Measurements from ENCODE around the gene ZNF471. TPM values are rescaled to one million over a fixed set of nuclear protein-coding genes. Genes with fewer than 3 reads are reported as not detected.

Gene ZNF471
- total RNA-seq (2021) (1.6 and 2.9 TPM in 2 replicates), Bru-seq, nascent RNA (percentile 43 among the genes with signal in this experiment), BruChase-seq, experiment 1, labeled RNA remaining after a 2-hour chase (percentile 50 among the genes with signal in this experiment), BruChase-seq, experiment 2, labeled RNA remaining after a 6-hour chase (percentile 52 among the genes with signal in this experiment)
- long read RNA-seq, full-length matches to known transcripts = 1 of 4 reads
- long read RNA-seq, partial matches to known transcripts = 0 of 4 reads
- long read RNA-seq, other reads (novel, unspliced or antisense) = 3 of 4 reads

DNA sequence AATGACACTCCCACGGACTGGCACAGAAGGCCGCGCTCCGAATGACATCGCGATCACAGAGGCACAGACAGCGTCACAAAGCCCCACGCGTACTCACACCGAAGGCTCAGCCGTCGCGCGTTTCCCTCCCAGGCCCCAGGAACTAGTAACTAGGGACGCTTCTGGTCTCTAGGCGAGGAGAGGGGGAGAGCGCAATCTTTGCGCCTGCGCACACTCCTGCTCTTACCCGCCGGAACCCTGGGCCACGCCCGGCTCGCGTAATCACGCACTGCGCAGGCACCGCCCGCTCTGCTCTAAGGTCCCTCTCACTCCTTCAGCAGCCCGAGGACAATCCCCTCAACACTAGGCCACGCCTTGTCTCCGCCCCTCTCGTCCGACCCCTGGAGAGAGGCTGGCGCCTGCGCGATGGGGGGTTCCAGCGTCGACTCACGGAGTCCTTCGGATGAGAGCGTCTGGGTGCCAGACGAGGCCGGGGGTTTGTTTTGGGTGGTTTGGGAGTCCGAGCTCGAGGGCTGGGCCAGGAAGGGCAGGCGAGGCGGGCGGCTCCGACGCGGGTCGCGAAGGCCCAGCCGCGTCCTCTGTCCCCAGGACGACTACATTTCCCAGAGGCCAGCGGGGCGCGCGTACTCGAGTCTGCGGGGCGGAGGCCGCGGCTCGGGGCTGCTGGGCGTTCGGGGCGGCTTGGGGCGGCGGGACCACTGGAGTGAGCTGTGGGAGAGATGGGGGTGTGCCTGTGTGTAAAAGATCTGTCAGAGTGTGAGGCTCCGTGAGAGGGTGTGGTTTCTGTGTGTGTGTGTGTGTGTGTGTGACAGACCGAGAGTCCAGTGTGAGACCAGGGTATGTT lies at the start of gene ZNF471:
Gene ZNF471, plus strand, starts transcription at position 410 of the 844 bp plus-strand sequence. CDS start 3,717 bp downstream, outside the sequence.
- DNase-seq (ENCODE audit: low spot score) = peak; percentile 95
- ChIA-PET CTCF (no interaction called here), POLR2A (ENCODE audit: low non-redundant PET) (no interaction called here)
- Histone ChIP-seq H3K4me1 (ENCODE audit: insufficient read depth, low read length, poor library complexity, severe bottlenecking) (no peaks in the 10 kb centered on the region), H3K4me3 (ENCODE audit: low read depth, low read length, poor library complexity, severe bottlenecking) (peak within 1 kb of the TSS; percentile 58), H3K36me3 (ENCODE audit: insufficient read depth, low read length, poor library complexity, severe bottlenecking) (no peaks in the 10 kb centered on the region), H3K27ac (ENCODE audit: low read depth, low read length, poor library complexity, severe bottlenecking) (peak within 1 kb of the TSS; percentile 95), H3K9me3 (ENCODE audit: low read depth, low read length, poor library complexity, severe bottlenecking) (peaks cover 21% of the 10 kb centered on the region), H3K27me3 (replicated peaks; ENCODE audit: insufficient read depth, low read depth, low read length, poor library complexity) (no peaks in the 10 kb centered on the region)
- no peak for TF ChIP-seq EZH2 (IDR thresholded peaks at IDR 0.05; ENCODE audit: borderline replicate concordance, low read depth, low read length, poor library complexity, severe bottlenecking)
- TF ChIP-seq, protein P1, sequence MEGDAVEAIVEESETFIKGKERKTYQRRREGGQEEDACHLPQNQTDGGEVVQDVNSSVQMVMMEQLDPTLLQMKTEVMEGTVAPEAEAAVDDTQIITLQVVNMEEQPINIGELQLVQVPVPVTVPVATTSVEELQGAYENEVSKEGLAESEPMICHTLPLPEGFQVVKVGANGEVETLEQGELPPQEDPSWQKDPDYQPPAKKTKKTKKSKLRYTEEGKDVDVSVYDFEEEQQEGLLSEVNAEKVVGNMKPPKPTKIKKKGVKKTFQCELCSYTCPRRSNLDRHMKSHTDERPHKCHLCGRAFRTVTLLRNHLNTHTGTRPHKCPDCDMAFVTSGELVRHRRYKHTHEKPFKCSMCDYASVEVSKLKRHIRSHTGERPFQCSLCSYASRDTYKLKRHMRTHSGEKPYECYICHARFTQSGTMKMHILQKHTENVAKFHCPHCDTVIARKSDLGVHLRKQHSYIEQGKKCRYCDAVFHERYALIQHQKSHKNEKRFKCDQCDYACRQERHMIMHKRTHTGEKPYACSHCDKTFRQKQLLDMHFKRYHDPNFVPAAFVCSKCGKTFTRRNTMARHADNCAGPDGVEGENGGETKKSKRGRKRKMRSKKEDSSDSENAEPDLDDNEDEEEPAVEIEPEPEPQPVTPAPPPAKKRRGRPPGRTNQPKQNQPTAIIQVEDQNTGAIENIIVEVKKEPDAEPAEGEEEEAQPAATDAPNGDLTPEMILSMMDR (conservative IDR thresholded peaks at IDR 0.05; ENCODE audit: low read depth, low read length) = no peak
- intact Hi-C loops (cut with micrococcal nuclease; ENCODE audit: unreplicated experiment) = no loop called here
- BruUV-seq (replicated peaks) = no TSS peak

DNA sequence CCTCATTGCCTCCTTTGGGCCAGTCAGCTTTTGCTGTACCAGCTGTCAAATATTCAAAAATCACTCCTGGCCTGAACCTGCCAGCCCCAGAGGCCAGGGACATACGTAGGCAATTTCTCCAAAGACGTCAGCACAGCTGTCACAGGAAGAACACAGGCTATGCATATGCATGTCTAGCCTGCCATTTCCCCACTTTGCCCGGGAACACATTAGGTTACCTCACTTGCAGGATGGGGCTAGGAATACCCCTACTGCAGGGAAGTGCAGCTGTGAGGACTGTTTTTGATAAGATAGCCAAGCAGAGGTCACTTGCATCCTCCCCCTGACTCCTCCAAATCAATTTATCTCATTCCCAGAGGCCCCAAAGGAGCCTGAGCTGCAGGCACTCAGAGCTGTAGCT lies 33.3 kb upstream of the ZNF471 start:
- Histone ChIP-seq H3K27me3 (replicated peaks; ENCODE audit: insufficient read depth, low read depth, low read length, poor library complexity) (no peaks in the 10 kb centered on the region), H3K27ac (ENCODE audit: low read depth, low read length, poor library complexity, severe bottlenecking) (no peak overlapping the region), H3K9me3 (ENCODE audit: low read depth, low read length, poor library complexity, severe bottlenecking) (peaks cover 18% of the 10 kb centered on the region), H3K4me3 (ENCODE audit: low read depth, low read length, poor library complexity, severe bottlenecking) (no peak overlapping the region), H3K4me1 (ENCODE audit: insufficient read depth, low read length, poor library complexity, severe bottlenecking) (no peaks in the 10 kb centered on the region), H3K36me3 (ENCODE audit: insufficient read depth, low read length, poor library complexity, severe bottlenecking) (no peaks in the 10 kb centered on the region)
- ChIA-PET POLR2A (ENCODE audit: low non-redundant PET) (no interaction called here), CTCF (no interaction called here)
- no peak for TF ChIP-seq EZH2 (IDR thresholded peaks at IDR 0.05; ENCODE audit: borderline replicate concordance, low read depth, low read length, poor library complexity, severe bottlenecking)
- TF ChIP-seq, protein P1 (conservative IDR thresholded peaks at IDR 0.05; ENCODE audit: low read depth, low read length) = no peak
- BruUV-seq (replicated peaks) = no TSS peak
- intact Hi-C loops (cut with micrococcal nuclease; ENCODE audit: unreplicated experiment) = no loop called here
- DNase-seq (ENCODE audit: low spot score) = no peak

GRCh38 chr19:56476093-56476492 lies 31.6 kb upstream of the ZNF471 start:
- Histone ChIP-seq H3K27ac (ENCODE audit: low read depth, low read length, poor library complexity, severe bottlenecking) (no peak overlapping the region), H3K4me3 (ENCODE audit: low read depth, low read length, poor library complexity, severe bottlenecking) (no peak overlapping the region), H3K9me3 (ENCODE audit: low read depth, low read length, poor library complexity, severe bottlenecking) (peaks cover 17% of the 10 kb centered on the region), H3K36me3 (ENCODE audit: insufficient read depth, low read length, poor library complexity, severe bottlenecking) (no peaks in the 10 kb centered on the region), H3K27me3 (replicated peaks; ENCODE audit: insufficient read depth, low read depth, low read length, poor library complexity) (no peaks in the 10 kb centered on the region), H3K4me1 (ENCODE audit: insufficient read depth, low read length, poor library complexity, severe bottlenecking) (no peaks in the 10 kb centered on the region)
- intact Hi-C loops (cut with micrococcal nuclease; ENCODE audit: unreplicated experiment) = no loop called here
- ChIA-PET CTCF (no interaction called here), POLR2A (ENCODE audit: low non-redundant PET) (no interaction called here)
- TF ChIP-seq, protein P1 (conservative IDR thresholded peaks at IDR 0.05; ENCODE audit: low read depth, low read length) = no peak
- TF ChIP-seq EZH2 (IDR thresholded peaks at IDR 0.05; ENCODE audit: borderline replicate concordance, low read depth, low read length, poor library complexity, severe bottlenecking) = no peak
- no TSS peak for BruUV-seq (replicated peaks)
- no peak for DNase-seq (ENCODE audit: low spot score)
